Left lung (tissue), 10 donors: ENCODE data around the gene TADA1. TPM values are rescaled to one million over a fixed set of nuclear protein-coding genes. Genes with fewer than 3 reads are reported as not detected.

Source experiments
- ATAC-seq: fragments of 200-7000 bp; cut with Tn5 transposase; one replicate; pipeline ENCODE4 v1.9.1; 2020; ENCODE audit warnings: moderate library complexity
- DNase-seq, 4 donors: peaks; one replicate each; pipeline ENCODE4 v3.0.0-alpha.2; 2013 to 2020
- H3K27ac ChIP-seq, 2 donors: fragments of 200-600 bp; sonication (generic) in 1 of 2; one replicate each; pipeline versions ENCODE4 v1.5.0 to v1.8.0; 2020 to 2021
- H3K27me3 ChIP-seq, 2 donors: fragments of 200-600 bp; sonication (generic) in 1 of 2; one replicate each; pipeline versions ENCODE4 v1.5.0 to v1.8.0; 2020 to 2021
- H3K36me3 ChIP-seq, 2 donors: fragments of 200-600 bp; sonication (generic) in 1 of 2; one replicate each; pipeline versions ENCODE4 v1.5.0 to v1.8.0; 2020 to 2021
- H3K4me1 ChIP-seq, 2 donors: fragments of 200-600 bp; one replicate each; pipeline ENCODE4 v1.8.0; 2021
- H3K4me3 ChIP-seq, 2 donors: fragments of 200-600 bp; sonication (generic) in 1 of 2; one replicate each; pipeline versions ENCODE4 v1.5.0 to v1.8.0; 2020 to 2021; ENCODE audit warnings: mild to moderate bottlenecking in 1 of 2
- H3K9me3 ChIP-seq, 2 donors: fragments of 200-600 bp; sonication (generic) in 1 of 2; one replicate each; pipeline versions ENCODE4 v1.5.0 to v1.8.0; 2020 to 2021
- CTCF ChIP-seq, 2 donors: fragments of 200-600 bp; sonication (generic) in 1 of 2; IDR thresholded peaks; one replicate each; pipeline versions ENCODE4 v1.5.0 to v1.8.0; 2021; ENCODE audit warnings: antibody characterized with exemption in 2 of 2
- intact Hi-C, 2 donors: fragments of 100-400 bp; cut with DNase I; formaldehyde crosslinking; loops; one replicate each; pipeline versions ENCODE4 v1.11.2 to v1.14.2; 2022
- polyA plus RNA-seq, 6 donors: library from polyadenylated mRNA; unstranded; fragments of 120-200 nt; gene quantifications; one replicate each; pipeline ENCODE4 v1.2.1, GENCODE V29; 2013; ENCODE audit not compliant: insufficient read length in 6 of 6
- total RNA-seq, 2 donors: library from RNA; stranded (reverse); fragmentation: NEBNext Ultra II Directional; extraction: Animal tissue kit (Norgen Biotek cat#: 25700); gene quantifications; one replicate each; pipeline ENCODE4 v1.2.1, GENCODE V29; 2021
- donor health status: DM: no; HTN: yes; CAD: no.
- donor health status: DM: no; HTN: no; CAD: no.

The TADA1 gene
- total and polyA plus RNA-seq, 8 donors, result 7.5 to 24.8 (median 22.9) TPM

GRCh38 chr1:166865926-166866325 is 10.1 kb downstream of the TADA1 start:
- DNase-seq, result peak in 1 of 4 donors; percentile 33
- Histone ChIP-seq H3K36me3 (peaks cover 0 to 75% of the 10 kb centered on the region in 2 donors), H3K27me3 (no peaks in the 10 kb centered on the region), H3K27ac (no peak overlapping the region), H3K9me3 (no peaks in the 10 kb centered on the region), H3K4me3 (no peak overlapping the region), H3K4me1 (no peaks in the 10 kb centered on the region)
- TF ChIP-seq CTCF (IDR thresholded peaks at IDR 0.05), result no peak
- ATAC-seq, result no peak
- intact Hi-C loops, result no loop called here

GRCh38 chr1:166859597-166859996 is 16.5 kb downstream of the TADA1 start:
- DNase-seq (no peak), ATAC-seq (no peak)
- no peak overlapping the region for H3K4me3 ChIP-seq
- H3K27ac ChIP-seq, result no peak overlapping the region
- H3K4me1 ChIP-seq, result no peaks in the 10 kb centered on the region
- no peaks in the 10 kb centered on the region for H3K27me3 ChIP-seq
- H3K36me3 ChIP-seq, result peaks cover 4 to 92% of the 10 kb centered on the region in 2 donors
- no peak for TF ChIP-seq CTCF (IDR thresholded peaks at IDR 0.05)
- H3K9me3 ChIP-seq, result no peaks in the 10 kb centered on the region
- intact Hi-C loops, result no loop called here

- TF ChIP-seq CTCF (IDR thresholded peaks at IDR 0.05), result no peak
These were observed 17.2 kb downstream of the TADA1 start for GRCh38 chr1:166858726-166859419.

GRCh38 chr1:166857995-166858394 is 18.1 kb downstream of the TADA1 start:
- ATAC-seq (no peak), DNase-seq (no peak)
- Histone ChIP-seq H3K36me3 (peaks cover 4 to 92% of the 10 kb centered on the region in 2 donors), H3K9me3 (no peaks in the 10 kb centered on the region), H3K4me1 (no peaks in the 10 kb centered on the region), H3K27me3 (no peaks in the 10 kb centered on the region), H3K4me3 (no peak overlapping the region), H3K27ac (no peak overlapping the region)
- intact Hi-C loops, result no loop called here
- no peak for TF ChIP-seq CTCF (IDR thresholded peaks at IDR 0.05)

More at GRCh38 chr1:166858726-166859419, 17.2 kb downstream of the TADA1 start:
- H3K27me3 ChIP-seq, result no peaks in the 10 kb centered on the region
- no peaks in the 10 kb centered on the region for H3K4me1 ChIP-seq
- no peak for ATAC-seq
- H3K4me3 ChIP-seq, result no peak overlapping the region
- DNase-seq, result no peak
- peaks cover 4 to 92% of the 10 kb centered on the region in 2 donors for H3K36me3 ChIP-seq
- H3K9me3 ChIP-seq, result no peaks in the 10 kb centered on the region
- no peak overlapping the region for H3K27ac ChIP-seq
- intact Hi-C loops, result no loop called here

- H3K27me3 ChIP-seq, result no peaks in the 10 kb centered on the region
- no peak overlapping the region for H3K4me3 ChIP-seq
- H3K36me3 ChIP-seq, result peaks cover 4 to 95% of the 10 kb centered on the region in 2 donors
- no peak overlapping the region for H3K27ac ChIP-seq
- ATAC-seq (no peak), DNase-seq (no peak)
- no peak for TF ChIP-seq CTCF (IDR thresholded peaks at IDR 0.05)
- intact Hi-C loops, result no loop called here
- no peaks in the 10 kb centered on the region for H3K9me3 ChIP-seq
- no peaks in the 10 kb centered on the region for H3K4me1 ChIP-seq
These were observed 20.5 kb downstream of the TADA1 start for GRCh38 chr1:166855558-166855957.
